Thyroid gland (tissue), 4 donors: ENCODE results near the gene HSD17B12.

Experiments used
- CTCF ChIP-seq, 6 experiments: fragments of 200-600 bp in 3 of 6; fragments of 450-650 bp in 3 of 6; sonication (generic) in 3 of 6; IDR thresholded peaks; one replicate each; pipeline ENCODE4 v1.5.1; 2016 to 2019; ENCODE audit warnings: antibody characterized with exemption in 6 of 6, mild to moderate bottlenecking in 2 of 6, inconsistent platforms in 1 of 6, moderate library complexity in 1 of 6
- POLR2A ChIP-seq, 2 donors: fragments of 450-650 bp; IDR thresholded peaks; one replicate each; pipeline ENCODE4 v1.6.1; 2017; ENCODE audit warnings: antibody characterized with exemption in 2 of 2, mild to moderate bottlenecking in 2 of 2, moderate library complexity in 1 of 2

GRCh38 chr11:43674560-43674959 lies 6.0 kb upstream of the HSD17B12 start:
- TF ChIP-seq CTCF (IDR thresholded peaks at IDR 0.05) (no peak), POLR2A (IDR thresholded peaks at IDR 0.05) (no peak)
